ENCODE measurements around the gene FGFR1OP2. TPM values are rescaled to one million over a fixed set of nuclear protein-coding genes. Genes with fewer than 3 reads are reported as not detected.

Gene FGFR1OP2
- total RNA-seq, 1 experiment from 2014 or later: 40.6 TPM

DNA sequence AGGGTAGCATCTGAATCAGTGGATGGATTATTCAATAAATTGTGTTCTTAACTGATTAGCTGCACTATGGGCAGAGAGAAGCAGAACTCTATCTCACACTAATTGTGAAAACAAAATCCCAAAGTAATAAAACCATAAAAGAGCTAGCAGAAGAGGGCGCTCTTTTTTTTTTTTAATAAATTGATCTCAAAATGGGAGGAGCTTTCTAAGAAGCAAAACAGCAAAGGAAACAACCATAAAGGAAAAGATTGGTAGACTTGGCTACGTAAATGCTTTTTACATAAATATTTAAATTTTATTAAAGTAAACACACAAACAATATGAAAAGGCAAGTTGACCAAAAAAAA lies 77.4 kb downstream of the FGFR1OP2 start:
- H3K27ac Mint-ChIP-seq (ENCODE audit: low read depth, unreplicated experiment): no peak overlapping the region
- no peaks in the 10 kb centered on the region for H3K27me3 Mint-ChIP-seq (ENCODE audit: insufficient read depth, unreplicated experiment)
- H3K4me3 Mint-ChIP-seq (ENCODE audit: unreplicated experiment): no peak overlapping the region
- no peaks in the 10 kb centered on the region for H3K9me3 Mint-ChIP-seq (ENCODE audit: unreplicated experiment)
- POLR2A ChIA-PET: interaction anchor here (0.6 to 6.4 kb wide), 18 partner anchors 9 to 318 kb away, joined by 3 to 45 read pairs (median 4); partner anchors contain the start of genes C12orf71, FGFR1OP2, INTS13 and STK38L
- peaks cover 6% of the 10 kb centered on the region for H3K36me3 Mint-ChIP-seq (ENCODE audit: insufficient read depth, unreplicated experiment)
- no TSS peak for BruUV-seq (replicated peaks)
- peaks cover 24% of the 10 kb centered on the region for H3K4me1 Mint-ChIP-seq (ENCODE audit: insufficient read depth, unreplicated experiment)
- DNase-seq (ENCODE audit: unreplicated experiment): peak; percentile 45
- CTCF ChIA-PET: interaction anchor here (0.6 to 2.6 kb wide), 18 partner anchors 8 to 312 kb away, joined by 3 to 26 read pairs (median 4); no protein-coding TSS in a partner anchor
- intact Hi-C loops (cut with micrococcal nuclease): loop anchor here (1.0 to 10.0 kb wide), 6 partner anchors 108 to 901 kb away; partner anchors contain the start of gene STK38L
- TF ChIP-seq, protein P1, sequence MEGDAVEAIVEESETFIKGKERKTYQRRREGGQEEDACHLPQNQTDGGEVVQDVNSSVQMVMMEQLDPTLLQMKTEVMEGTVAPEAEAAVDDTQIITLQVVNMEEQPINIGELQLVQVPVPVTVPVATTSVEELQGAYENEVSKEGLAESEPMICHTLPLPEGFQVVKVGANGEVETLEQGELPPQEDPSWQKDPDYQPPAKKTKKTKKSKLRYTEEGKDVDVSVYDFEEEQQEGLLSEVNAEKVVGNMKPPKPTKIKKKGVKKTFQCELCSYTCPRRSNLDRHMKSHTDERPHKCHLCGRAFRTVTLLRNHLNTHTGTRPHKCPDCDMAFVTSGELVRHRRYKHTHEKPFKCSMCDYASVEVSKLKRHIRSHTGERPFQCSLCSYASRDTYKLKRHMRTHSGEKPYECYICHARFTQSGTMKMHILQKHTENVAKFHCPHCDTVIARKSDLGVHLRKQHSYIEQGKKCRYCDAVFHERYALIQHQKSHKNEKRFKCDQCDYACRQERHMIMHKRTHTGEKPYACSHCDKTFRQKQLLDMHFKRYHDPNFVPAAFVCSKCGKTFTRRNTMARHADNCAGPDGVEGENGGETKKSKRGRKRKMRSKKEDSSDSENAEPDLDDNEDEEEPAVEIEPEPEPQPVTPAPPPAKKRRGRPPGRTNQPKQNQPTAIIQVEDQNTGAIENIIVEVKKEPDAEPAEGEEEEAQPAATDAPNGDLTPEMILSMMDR (IDR thresholded peaks at IDR 0.05; ENCODE audit: unreplicated experiment): peak; percentile 43

Other genes starting within 250 kb of the FGFR1OP2 start
- gene ITPR2, start 105.3 kb upstream of the FGFR1OP2 start, total RNA-seq (2022): 14.3 and 15.7 TPM in 2 replicates
- gene INTS13, start 489 bp upstream of the FGFR1OP2 start, total RNA-seq (2022): 64.8 and 67.8 TPM in 2 replicates
- 112 and 119 TPM in 2 replicates for gene TM7SF3, start 75.9 kb downstream of the FGFR1OP2 start, total RNA-seq (2022)
- 43.9 and 50.0 TPM in 2 replicates for gene MED21, start 84.1 kb downstream of the FGFR1OP2 start, total RNA-seq (2022)
- gene C12orf71, start 144.1 kb downstream of the FGFR1OP2 start, total RNA-seq (2022): not detected in 2 replicates